ENCODE results near the gene ARMC10.
"Not testable (repeated sequence)": the region's sequence is repeated elsewhere in the genome, so short reads cannot be mapped to it uniquely, and the experiment has no call there.

The ARMC10 gene

DNA sequence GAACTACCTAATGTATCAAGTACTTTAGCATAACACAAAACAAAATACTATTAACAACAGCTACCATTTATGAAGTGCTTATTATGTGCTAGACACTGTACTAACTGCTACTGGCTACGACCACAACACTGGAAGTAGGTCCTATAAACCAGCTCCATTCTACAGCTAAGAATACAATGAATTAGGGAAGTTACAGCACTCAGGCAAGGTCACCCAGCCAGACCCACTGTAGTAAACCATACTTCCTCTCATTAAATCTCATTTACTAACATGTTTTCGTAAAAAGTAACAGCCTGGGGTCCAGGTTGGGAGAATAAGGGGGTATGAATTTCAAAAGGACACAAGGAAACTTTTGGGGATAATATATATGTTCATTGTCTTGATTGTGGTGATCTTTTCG, 48.6 kb downstream of the ARMC10 start:
- DNase-seq (ENCODE audit: low read depth in 2 of 3, low spot score in 2 of 3) = no peak

DNA sequence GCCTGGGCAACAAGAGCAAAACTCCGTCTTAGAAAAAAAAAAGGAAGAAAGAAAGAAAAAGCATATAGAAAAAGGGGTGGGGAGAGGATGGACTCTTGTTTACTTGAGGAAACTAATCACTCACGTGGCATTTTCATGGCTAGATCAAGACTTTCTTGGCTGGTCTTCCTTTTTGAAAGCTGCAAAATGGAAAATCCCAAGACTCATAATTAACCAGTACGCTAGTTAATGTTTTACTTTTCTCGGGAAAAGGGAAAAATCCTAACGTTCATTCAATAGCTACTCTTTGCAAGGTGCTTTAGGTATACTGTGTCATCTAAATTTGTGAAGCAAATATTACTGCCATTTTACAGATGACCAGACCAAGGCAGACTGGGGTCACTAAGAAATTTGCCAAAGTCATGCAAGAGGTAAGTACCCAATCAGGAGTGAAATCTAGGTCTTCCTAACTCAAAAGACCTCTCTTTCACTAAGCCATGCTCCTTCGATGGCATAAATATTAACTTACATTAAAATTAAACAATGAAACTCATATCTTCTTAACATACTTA, 49.6 kb downstream of the ARMC10 start:
- no peak for DNase-seq (ENCODE audit: low read depth in 2 of 3, low spot score in 2 of 3)

DNA sequence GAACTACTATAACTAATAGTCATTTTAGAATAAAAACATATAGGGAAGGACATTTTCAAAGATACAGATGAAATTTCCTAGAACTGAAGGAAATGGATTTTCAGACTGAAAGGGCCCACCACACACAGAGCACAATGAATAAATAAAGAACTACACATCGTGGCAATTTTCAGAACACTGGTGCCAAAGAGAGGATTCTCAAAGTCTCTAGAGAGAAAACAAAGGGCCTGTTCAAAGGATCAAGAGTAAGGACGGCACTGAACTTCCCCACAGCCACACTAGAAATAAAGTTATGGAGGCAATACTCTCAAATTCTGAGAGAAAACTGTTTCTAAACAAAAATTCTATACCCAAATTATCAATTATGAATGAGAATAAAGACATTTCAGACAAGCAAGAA, 52.1 kb downstream of the ARMC10 start:
- no peak for DNase-seq (ENCODE audit: low read depth in 2 of 3, low spot score in 2 of 3)

DNA sequence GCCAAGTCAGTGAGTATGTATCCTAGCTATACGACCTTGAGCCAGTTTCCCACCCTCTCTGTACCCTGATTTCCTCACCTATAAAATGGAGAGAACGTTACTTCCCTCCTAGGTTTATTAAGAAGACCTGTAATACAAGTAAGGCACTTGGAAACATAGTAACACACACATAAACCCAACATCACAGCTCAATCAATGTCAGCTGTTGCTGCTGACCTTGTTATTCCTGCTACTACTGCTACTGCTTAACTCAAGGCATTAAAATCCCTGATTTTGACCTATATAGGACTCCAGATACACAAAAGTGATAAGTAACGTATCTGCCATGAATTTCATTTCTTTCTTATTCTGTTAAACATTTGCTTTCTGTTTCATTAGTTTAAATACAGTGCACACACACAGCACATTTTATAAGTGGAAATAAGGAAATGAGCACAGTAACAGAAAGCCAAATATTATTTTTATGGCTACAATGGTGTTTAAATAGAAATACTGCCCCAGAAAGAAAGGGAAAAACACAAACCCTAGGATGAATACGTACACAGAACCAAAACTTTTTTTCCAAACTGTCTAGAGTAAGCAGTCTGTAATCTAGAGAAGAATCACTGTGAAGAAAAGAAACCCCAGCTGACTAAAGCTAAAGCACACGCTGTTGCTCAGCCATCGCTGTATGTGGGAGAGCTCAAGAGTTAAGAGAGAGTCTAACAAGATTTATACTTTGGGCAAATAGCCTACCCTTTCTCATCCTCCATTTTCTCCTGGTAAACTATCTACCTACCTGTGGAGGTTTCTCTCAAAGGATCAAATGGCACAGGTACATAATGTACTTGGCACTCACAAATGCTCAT, 55.0 kb downstream of the ARMC10 start:
- DNase-seq (ENCODE audit: low read depth in 2 of 3, low spot score in 2 of 3) = no peak

DNA sequence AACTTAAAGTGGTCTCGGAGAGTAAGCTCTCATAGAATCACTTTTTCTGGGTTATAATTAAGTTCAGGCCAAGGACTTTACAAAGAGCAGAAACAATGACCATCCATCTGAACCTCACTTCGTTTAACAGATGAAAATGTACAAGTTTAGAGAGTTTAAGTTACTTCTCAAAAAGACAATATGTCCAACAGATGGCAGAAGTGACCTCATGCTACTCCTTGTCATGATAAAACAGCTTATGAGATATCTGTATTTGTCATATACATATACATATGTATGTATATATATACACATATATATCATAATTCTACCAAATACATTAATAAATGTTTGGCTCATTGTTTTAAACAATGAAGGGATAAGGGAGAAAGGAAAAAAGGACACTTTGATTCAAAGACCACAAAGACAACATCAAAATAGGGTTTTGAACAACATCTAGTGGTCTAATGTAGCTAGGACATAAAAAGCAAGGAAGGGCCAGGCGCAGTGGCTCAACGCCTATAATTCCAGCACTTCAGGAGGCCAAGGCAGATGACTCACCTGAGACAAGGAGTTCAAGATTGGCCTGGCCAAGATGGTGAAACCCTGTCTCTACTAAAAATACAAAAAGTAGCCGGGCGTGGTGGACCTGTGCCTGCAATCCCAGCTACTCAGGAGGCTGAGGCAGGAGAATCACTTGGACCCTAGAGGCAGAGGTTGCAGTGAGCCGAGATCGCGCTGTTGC, 56.1 kb downstream of the ARMC10 start:
- DNase-seq (ENCODE audit: low read depth in 2 of 3, low spot score in 2 of 3) = no peak

DNA sequence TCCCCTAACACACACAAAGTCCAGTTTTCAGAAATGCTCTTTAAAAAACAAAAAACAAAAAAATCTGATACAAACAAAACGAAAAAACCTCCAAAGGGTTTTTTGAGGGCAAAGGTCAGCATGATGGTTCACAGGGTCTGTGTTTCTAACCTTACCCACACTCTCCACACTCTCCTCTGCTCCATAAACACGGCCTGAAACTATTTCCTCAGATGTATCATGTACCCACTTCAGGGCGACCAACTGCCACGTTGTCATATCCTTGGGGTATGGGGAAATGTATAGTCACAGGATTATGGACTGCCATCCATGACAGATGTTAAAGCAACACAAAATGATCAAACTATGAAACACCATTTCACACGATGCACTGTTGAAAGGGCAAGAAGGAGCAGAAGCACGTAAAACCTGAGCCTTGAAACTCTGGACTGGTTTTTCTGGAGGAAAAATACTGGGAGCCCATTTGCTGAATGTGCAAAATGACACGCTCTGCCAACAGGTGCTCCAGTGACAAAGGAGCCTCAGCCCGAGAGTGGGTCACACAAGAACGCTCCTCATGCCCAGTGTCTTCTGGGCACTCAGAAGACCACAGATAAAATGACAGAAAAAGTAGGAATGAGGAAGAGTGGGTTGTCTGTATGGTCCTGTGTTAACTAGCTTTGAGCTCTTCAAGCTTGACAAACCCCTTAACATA, 58.2 kb downstream of the ARMC10 start:
- DNase-seq (ENCODE audit: low read depth in 2 of 3, low spot score in 2 of 3) = no peak

DNA sequence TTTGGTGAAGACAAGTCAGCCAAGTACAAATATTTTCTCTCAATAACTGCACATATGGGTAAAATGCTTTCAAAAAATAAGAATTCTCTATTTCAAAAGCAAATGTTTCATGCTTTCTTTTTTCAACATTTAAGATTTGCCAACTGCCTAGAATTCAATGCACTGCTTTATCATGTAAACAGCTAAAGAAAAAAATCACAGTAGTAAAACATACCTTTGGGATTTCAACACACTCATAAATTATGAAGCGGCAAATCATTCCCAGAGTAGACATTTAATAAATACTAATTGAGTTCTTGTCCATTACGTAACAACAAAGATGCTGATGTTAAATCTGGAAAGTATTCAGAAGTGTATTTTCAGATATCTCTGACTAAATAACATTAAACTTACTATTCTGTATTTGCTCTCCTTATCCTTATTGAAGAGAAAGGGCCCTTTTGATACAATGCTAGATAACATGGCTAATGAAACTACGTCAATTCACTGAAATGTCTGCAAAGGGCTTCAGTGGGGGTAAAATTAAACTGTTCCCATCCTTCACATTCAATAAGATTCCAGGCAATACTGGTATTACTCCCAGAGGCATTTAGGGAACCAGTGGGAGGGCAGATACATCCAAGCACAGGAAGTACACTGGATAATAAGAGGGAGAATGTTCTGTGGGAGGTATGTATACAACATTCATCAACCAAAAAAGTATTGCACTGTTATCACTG, 60.1 kb downstream of the ARMC10 start:
- no peak for DNase-seq (ENCODE audit: low read depth in 2 of 3, low spot score in 2 of 3)

DNA sequence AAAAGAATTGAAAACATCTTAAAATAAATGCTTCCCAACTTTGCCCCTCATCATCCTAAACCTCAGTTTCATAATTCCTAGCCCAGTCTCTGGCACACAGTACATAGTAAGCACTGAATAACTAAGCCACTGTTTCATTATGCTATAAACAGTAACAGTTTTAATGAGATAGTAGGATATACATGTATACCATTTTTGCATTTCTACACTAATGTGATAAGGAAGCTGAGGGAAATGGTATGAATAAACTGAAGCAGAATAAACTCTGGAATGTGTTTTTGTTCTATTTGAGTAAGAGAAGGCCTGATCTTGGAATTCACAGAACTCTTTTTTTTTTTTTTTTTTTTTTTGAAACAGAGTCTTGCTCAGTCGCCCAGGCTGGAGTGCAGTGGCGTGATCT, 65.1 kb downstream of the ARMC10 start:
- DNase-seq (ENCODE audit: low read depth in 2 of 3, low spot score in 2 of 3) = no peak

DNA sequence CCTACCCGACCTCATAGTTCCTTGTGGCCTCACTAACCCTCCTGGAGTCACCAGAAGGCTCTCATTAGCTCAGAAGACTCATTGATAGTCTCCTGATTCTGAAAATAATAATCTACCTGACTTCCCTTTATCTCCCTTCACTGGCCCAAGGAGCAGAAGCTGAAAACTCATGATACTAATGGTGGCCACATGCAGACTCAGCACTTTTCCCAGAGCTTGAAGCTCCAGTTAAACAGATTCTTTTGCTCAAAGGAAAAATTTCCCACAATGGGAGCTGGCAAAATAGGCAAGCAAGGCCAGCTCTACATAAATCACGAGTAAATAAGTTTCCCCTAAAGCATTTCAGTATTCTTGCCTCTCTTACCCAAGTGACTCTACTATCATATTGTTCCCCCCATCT, 65.7 kb downstream of the ARMC10 start:
- no peak for DNase-seq (ENCODE audit: low read depth in 2 of 3, low spot score in 2 of 3)

DNA sequence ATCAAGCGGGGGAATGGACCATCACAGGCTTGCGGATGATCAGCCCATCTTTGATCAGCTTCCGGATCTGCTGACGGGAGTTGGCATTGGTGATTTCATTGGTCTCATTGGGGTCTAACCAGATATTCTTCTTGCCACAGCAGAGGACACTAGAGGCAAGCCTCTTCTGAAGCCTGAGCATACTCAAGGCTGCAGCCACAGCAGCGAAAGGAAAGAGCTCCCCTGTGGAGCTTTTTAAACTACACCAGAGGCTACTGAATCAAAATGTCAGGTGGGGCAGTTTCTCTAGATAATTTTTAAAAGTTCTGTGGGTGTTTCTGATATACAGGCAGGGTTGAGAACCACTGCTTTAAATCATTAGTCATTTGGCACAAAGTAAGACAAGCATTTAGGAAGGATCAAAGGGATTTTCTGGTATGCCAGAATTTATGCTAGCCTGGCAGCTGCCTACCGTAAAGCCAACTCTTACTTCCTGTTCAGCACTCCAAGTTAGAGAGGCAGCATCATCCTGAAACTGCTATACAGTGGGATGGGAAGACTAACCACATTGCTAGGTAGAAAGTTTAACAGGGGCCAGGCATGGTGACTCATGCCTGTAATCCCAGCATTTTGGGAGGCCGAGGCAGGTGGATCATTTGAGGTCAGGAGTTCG, 66.9 kb downstream of the ARMC10 start:
- no peak for DNase-seq (ENCODE audit: low read depth in 2 of 3, low spot score in 2 of 3)

DNA sequence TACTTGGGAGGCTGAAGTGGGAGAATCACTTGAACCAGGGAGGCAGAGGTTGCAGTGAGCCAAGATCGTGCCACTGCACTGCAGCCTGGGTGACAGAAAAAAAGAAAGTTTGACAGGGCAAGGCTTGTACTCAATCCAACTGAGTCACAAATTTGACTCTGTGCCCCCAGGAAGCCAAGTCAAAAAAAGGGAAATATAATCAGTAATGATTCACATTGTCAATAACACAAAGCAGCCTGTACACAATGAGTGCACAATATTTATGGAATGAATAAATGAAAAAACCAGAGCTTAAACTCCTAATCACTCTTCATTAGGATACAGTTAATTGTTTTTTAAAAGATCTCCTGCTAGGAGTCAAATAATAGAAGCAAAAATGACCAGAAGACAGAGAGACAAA, 67.6 kb downstream of the ARMC10 start:
- no peak for DNase-seq (ENCODE audit: low read depth in 2 of 3, low spot score in 2 of 3)

DNA sequence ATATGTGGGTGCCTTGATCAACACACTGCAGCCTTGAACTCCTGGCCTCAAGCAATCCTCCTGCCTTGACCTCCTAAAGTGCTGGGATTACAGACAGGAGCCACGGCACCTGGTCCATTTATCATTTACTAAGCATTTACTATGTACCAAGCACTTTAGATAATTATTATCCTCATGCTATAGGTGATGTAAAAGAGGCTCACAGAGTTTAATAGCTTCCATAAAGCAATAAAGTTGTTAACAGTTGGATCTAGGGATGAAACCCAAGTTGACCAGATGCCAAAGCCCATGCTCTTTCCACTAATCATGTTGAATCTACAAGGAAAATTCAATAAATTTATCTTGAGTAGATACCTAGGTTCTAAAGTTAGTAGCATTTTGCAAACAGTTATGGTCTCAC, 68.9 kb downstream of the ARMC10 start:
- no peak for DNase-seq (ENCODE audit: low read depth in 2 of 3, low spot score in 2 of 3)

DNA sequence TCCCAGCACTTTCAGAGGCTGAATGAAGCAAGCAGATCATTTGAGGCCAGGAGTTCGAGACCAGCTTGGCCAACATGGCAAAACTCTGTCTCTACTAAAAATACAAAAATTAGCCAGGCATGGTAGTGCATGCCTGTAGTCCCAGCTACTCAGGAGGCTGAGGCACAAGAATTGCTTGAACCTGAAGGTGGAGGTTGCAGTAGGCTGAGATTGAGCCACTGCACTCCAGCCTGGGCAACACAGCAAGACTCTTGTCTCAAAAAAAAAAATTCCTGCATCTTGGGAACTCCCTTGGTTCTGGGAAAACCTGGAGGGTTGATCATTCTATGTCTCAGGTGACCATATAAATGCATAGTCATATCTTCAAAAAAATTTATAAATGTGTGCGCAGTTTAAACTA, 69.8 kb downstream of the ARMC10 start:
- not testable (repeated sequence) for DNase-seq (ENCODE audit: low read depth in 2 of 3, low spot score in 2 of 3)

DNA sequence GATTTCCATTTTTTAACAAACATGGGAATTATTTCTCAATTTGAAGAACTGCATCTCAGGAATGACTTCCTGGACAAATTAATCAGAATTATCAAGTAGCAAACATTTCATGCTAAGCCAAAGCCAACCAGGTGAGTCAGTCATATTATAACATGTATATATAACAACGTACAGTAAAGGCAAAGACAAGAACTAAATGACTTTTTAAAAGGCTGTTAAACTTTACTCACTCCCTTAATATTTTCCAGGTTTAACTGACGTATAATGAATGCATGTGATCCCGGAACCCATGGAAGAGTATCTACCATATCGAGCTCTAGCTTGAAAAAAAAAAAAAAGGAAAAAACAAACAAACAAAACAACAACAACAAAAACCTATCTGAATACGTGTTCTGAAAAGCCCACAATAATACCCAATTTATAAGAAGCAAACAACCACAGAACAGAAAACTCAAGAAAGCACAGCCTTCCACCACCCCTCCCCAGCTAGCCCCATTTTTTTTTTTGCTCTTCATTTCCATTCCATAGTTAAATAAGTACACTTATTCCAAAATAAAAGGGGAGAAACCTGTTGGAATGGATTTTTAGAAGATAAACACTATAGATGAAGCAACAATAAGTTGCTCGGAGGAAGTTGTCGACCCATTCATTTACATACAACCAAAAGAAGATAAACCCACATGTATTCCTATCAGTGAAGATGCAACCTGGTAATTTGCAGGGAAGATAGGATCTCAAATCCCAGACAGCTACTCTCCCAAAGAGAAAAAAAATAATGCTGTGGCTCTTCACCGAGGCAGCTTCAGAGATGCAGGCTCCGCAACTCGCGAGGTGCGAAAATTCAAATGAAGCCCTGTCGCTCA, 73.4 kb downstream of the ARMC10 start:
- no peak for DNase-seq (ENCODE audit: low read depth in 2 of 3, low spot score in 2 of 3)

All from activated CD8-positive, alpha-beta memory T cell treated with anti-CD3 and anti-CD28 coated beads for 48 hours (primary cell).